Liver (tissue), 3 donors: ENCODE results near the gene SPAG17.

ENCODE experiments used
- CTCF ChIP-seq: fragments of 150-350 bp; IDR thresholded peaks from 2 replicates; pipeline ENCODE4 v1.5.1; 2017; ENCODE audit warnings: improper control_type of control experiment, low read depth, low read length; ENCODE audit not compliant: missing input control
- FOXA1 ChIP-seq: IDR thresholded peaks from 2 replicates; pipeline ENCODE4 v1.6.1; 2016; ENCODE audit warnings: antibody characterized with exemption
- JUND ChIP-seq, 2 donors: IDR thresholded peaks; 2 replicates each; pipeline ENCODE4 v1.6.1; 2016; ENCODE audit warnings: antibody characterized with exemption in 2 of 2
- RAD21 ChIP-seq, 2 donors: IDR thresholded peaks; 2 replicates each; pipeline ENCODE4 v1.6.1; 2016; ENCODE audit warnings: antibody characterized with exemption in 2 of 2, mild to moderate bottlenecking in 2 of 2
- SP1 ChIP-seq: IDR thresholded peaks from 2 replicates; pipeline ENCODE4 v1.6.1; 2018; ENCODE audit warnings: antibody characterized with exemption, mild to moderate bottlenecking
- TAF1 ChIP-seq: conservative IDR thresholded peaks from 2 replicates; pipeline ENCODE4 v1.6.1; 2016; ENCODE audit warnings: antibody characterized with exemption, mild to moderate bottlenecking
- ZBTB33 ChIP-seq: IDR thresholded peaks from 2 replicates; pipeline ENCODE4 v1.6.1; 2016; ENCODE audit warnings: antibody characterized with exemption
- TF ChIP-seq, protein P1 (sequence below): IDR thresholded peaks from 2 replicates; pipeline ENCODE4 v1.6.1; 2016; ENCODE audit warnings: antibody characterized with exemption
- donor health status: healthy.
- donor health status: healthy.

DNA sequence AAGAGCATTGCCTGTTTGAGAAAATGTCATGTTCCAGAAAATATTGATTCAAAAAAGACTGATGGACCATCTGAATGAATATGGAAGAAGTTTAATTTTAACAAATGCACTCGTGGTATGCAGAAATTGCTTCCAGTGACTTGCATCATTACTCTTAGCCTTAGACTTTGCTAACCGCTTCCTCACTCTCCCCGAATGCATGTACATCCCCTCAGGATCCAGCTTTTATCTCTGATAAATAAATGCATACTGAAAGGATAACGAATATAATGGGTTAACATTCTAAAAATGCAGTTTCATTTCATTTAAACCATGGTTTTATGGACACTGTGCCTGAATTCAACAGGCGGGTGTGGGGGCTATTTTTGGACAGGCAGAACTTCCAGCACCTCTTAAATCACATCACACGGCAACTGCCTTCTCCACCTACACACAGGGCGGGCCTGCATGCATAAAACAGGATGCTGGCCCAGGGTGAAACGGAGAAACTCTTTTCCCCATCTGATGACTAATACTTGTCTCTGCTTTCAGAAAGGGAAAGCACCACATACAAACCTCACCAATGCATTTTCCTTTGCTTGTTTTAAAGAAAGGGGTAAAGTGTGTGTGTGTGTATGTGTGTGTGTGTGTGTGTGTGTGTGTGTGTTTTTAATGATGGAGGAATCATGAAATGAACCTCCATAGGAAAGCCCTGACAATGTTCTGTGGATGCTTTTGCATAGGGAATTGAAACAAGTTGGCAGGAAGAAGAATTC lies 48.7 kb downstream of the SPAG17 start:
- TF ChIP-seq TAF1 (no peak), CTCF (no peak), RAD21 (IDR thresholded peaks at IDR 0.05) (no peak), ZBTB33 (no peak), SP1 (no peak), FOXA1 (no peak), JUND (IDR thresholded peaks at IDR 0.05) (no peak)
- TF ChIP-seq, protein P1, sequence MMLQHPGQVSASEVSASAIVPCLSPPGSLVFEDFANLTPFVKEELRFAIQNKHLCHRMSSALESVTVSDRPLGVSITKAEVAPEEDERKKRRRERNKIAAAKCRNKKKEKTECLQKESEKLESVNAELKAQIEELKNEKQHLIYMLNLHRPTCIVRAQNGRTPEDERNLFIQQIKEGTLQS, result no peak
